GM13976 (cell line): Measurements from ENCODE around the gene SESN1.

ENCODE experiments used
- DNase-seq: peaks from one replicate; pipeline ENCODE4 v3.0.0; 2012; ENCODE audit warnings: low spot score
- in situ Hi-C: fragments of 300-500 bp; cut with MboI; formaldehyde crosslinking; loops from one replicate; pipeline ENCODE4 v1.12.0; 2022; ENCODE audit warnings: low sequenced_read_pairs, mixed read lengths, inconsistent platforms; ENCODE audit not compliant: unreplicated experiment
- TF ChIP-seq, protein P1 (sequence below): IDR thresholded peaks from 2 replicates; pipeline ENCODE4 v1.5.1; 2012; ENCODE audit warnings: borderline replicate concordance, mild to moderate bottlenecking; ENCODE audit not compliant: insufficient read depth; ENCODE audit errors: extremely low read depth, missing control alignments, control extremely low read depth

The SESN1 gene

DNA sequence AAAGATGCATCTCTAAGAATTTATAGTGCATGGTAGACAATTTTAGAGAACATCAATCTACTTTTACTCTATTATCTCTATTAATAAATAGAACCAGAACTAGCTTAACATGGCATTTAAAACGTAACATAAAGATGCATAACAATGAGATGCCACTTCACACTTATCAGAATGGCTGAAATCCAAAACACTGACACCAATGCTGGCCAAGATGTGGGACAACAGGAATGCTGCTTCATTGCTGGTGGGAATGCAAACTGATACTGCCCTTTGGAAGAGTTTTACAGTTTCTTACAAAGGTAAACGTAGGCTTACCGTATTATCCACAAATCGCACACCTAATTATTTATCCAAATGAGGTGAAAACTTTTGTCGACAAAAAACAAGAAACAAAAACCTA is 95.2 kb downstream of the SESN1 start:
- no peak for DNase-seq
- TF ChIP-seq, protein P1, sequence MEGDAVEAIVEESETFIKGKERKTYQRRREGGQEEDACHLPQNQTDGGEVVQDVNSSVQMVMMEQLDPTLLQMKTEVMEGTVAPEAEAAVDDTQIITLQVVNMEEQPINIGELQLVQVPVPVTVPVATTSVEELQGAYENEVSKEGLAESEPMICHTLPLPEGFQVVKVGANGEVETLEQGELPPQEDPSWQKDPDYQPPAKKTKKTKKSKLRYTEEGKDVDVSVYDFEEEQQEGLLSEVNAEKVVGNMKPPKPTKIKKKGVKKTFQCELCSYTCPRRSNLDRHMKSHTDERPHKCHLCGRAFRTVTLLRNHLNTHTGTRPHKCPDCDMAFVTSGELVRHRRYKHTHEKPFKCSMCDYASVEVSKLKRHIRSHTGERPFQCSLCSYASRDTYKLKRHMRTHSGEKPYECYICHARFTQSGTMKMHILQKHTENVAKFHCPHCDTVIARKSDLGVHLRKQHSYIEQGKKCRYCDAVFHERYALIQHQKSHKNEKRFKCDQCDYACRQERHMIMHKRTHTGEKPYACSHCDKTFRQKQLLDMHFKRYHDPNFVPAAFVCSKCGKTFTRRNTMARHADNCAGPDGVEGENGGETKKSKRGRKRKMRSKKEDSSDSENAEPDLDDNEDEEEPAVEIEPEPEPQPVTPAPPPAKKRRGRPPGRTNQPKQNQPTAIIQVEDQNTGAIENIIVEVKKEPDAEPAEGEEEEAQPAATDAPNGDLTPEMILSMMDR: no peak
- in situ Hi-C loops: no loop called here

DNA sequence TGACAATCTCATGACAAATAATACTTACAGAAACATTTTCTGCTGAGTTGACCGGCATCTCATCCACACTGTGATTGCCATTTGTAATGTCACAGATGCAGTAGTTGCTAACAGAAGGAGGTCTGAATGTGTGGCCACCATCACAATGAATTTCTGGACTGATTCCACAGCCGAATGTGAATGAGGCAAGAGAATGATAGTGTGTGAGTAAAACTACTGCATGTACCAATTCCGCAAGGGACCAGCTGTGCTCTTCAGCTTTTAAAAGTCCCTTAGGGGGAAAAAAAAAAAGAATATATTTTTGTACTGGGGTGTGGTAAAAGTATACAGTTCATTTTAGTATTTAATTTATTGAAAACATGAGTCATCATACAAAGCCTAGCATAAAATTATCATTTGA is 96.2 kb downstream of the SESN1 start:
- DNase-seq: no peak
- in situ Hi-C loops: no loop called here
- TF ChIP-seq, protein P1: no peak

DNA sequence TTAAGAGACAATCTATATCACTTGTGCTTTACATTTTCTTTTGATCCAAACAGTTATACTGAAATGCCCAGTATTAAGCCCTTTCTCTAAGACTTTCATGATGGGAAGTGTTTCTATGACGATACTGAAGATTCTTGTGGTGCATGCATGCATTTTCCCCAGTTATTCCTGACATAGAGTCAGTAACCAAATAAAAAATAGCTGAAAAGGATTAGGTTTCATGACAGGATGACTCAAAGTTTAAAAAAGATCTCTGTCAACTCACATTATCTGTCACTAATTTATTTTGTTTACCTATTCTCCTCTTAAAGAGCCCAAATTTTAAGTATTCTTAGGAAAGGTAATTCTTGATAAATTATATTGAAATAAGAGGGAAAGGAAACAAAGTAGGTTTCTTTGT is 98.4 kb downstream of the SESN1 start:
- in situ Hi-C loops: no loop called here
- DNase-seq: no peak
- TF ChIP-seq, protein P1: no peak

DNA sequence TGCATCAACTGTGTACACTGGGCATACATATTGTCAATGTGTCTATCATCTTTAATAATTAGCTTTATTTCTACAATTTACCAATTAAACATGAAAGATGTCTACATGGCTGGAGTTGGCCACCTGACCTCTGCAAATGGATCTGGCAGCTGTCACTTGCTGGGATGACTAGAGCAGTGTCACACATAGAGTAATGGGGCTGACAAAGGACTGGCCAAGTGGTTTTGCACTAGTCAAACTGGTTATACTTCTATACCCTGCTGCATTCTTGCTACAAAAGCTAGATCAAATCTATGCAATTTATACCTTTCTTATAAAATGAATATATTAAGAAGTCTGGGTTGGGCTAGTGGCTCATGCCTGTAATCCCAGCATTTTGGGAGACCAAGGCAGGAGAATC is 99.3 kb downstream of the SESN1 start:
- in situ Hi-C loops: no loop called here
- DNase-seq: no peak
- TF ChIP-seq, protein P1: no peak

DNA sequence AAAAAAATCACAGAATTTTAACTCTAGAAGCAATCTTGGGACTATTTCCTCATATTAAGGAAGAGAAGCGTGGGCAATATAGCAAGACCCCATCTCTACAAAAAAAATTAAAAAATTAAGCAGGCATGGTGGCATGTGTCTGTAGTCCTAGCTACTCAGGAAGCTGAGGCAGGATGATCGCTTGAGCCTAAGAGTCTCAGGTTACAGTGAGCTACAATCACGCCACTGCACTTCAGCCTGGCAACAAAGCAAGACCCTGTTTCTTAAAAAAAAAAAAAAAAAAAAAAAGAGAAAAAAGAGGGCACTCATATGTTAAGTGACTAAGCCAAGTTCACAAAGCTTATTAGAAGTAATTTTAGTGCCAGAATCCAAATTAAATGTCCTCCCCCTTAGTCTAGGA is 100.8 kb downstream of the SESN1 start:
- DNase-seq: no peak
- in situ Hi-C loops: no loop called here
- TF ChIP-seq, protein P1: no peak

DNA sequence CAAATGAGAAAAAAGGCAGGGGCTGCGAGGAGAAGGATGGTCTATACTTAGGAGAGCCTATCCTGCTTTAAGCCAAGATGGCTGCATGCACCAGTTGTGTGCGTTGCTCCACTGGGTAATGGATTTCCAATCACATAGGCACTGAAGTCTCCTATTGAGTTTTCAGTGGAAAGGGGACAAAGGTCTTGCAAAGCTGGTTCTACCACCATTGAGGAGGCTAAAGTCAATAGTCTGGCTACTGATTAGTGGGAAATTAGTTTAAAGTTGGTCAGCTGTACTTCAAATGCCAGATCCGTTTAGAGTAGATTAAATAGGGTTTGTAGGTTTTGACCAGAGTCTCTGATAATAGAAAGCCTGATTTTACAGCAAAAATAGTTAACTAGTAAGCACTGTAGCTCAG is 104.9 kb downstream of the SESN1 start:
- TF ChIP-seq, protein P1: no peak
- no peak for DNase-seq
- in situ Hi-C loops: no loop called here

DNA sequence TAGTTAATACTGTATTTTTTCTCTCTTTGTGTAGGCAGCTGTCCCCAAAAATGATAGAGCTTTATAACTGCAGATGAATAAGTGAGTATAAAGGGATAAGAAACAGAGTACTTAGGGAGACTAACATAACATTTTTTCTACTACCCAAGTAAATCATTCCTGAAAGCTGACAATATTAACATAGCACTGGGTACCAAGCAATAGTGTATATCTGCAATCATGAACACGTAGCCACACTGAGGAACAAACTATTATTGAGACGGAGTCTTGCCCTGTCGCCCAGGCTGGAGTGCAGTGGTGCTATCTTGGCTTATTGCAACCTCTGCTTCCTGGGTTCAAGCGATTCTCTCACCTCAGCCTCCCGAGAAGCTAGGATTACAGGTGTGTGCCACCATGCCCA is 105.9 kb downstream of the SESN1 start:
- no peak for DNase-seq
- in situ Hi-C loops: no loop called here
- TF ChIP-seq, protein P1: no peak
